Gastrocnemius medialis (tissue), 4 donors: ENCODE data around the gene SYT13.

Experiments
- CTCF ChIP-seq, 5 experiments: fragments of 450-650 bp in 3 of 5; fragments of 200-600 bp in 2 of 5; sonication (generic) in 2 of 5; IDR thresholded peaks in 4 of 5; conservative IDR thresholded peaks in 1 of 5; 1 replicate in 4 of 5; 2 replicates in 1 of 5; pipeline ENCODE4 v1.5.1; 2016 to 2019; ENCODE audit warnings: antibody characterized with exemption in 5 of 5, mild to moderate bottlenecking in 3 of 5, moderate library complexity in 3 of 5
- POLR2A ChIP-seq, 2 donors: fragments of 450-650 bp; IDR thresholded peaks; one replicate each; pipeline ENCODE4 v1.6.1; 2017; ENCODE audit warnings: antibody characterized with exemption in 2 of 2, mild to moderate bottlenecking in 2 of 2, moderate library complexity in 2 of 2

- TF ChIP-seq CTCF (IDR thresholded peaks at IDR 0.05 in 4 of 5, conservative IDR thresholded peaks at IDR 0.05 in 1 of 5) (peak in 1 of 5 experiments; percentile 17), POLR2A (IDR thresholded peaks at IDR 0.05) (no peak)
Measured at GRCh38 chr11:45209891-45210699, 76.0 kb downstream of the SYT13 start.
